Measurements from ENCODE around the gene OPN4. TPM values are rescaled to one million over a fixed set of nuclear protein-coding genes. Genes with fewer than 3 reads are reported as not detected.

Gene OPN4
- total and polyA plus RNA-seq, 2 experiments from 2014 or later: not detected

DNA sequence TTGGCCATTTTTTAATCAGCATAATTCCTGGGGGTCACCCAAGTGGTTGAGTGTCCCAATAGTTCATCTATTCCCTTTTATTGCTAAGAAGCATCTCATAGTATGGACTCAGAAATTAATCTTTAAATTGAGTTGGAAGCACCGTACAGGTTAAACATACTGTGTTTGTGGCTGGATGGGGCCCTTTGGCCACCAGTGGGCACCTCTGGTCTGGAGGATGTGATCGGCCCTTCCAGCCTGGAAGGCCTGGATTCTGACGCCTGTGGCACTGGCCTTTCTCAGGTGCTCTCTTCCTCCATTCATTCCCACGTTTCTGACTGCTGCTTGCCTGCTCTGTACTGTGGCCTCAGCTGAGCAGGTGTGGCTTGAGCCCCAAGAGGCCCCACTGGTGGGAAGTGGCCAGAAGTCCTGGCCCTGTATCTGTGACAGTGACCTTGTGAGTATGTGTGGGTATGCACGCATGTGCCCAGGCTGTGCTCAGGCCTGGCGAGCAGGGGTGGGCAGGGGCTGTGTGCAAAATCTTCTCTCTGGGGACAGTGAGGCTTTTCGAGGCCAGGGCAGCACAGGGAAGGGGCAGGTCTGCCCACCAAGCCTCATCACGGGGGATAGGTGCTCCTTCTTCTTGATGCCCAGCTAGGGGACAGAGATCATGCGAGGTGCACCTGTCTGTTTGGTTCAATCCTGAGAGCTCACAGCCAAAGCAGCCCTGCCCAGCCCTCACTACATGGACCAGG is 44.0 kb downstream of the OPN4 start:
- H3K4me1 ChIP-seq (ENCODE audit: insufficient read depth): no peaks in the 10 kb centered on the region
- H3F3A ChIP-seq (ENCODE audit: insufficient read depth): no peaks in the 10 kb centered on the region
- no peak overlapping the region for H3K4me2 ChIP-seq (ENCODE audit: unreplicated experiment)
- H2AFZ ChIP-seq: no peak overlapping the region
- in situ Hi-C loops (cut with MboI): no loop called here
- no peaks in the 10 kb centered on the region for H3K9me2 ChIP-seq (ENCODE audit: insufficient read depth)
- no peaks in the 10 kb centered on the region for H3K27me3 ChIP-seq (replicated peaks; ENCODE audit: insufficient read depth)
- TF ChIP-seq EZH2 (IDR thresholded peaks at IDR 0.05; ENCODE audit: insufficient read depth, poor library complexity, severe bottlenecking) (no peak), EZH2phosphoT487 (IDR thresholded peaks at IDR 0.05; ENCODE audit: insufficient read depth, low read depth) (no peak)
- no peak overlapping the region for H3K4me3 ChIP-seq
- DNase-seq: no peak
- WGBS, 2 experiments (ENCODE audit: low coverage in 1 of 2, low lambda C conversion rate in 2 of 2, missing lambda C conversion rate in 2 of 2): 77 to 79% methylated on average over 9 of the region's 9 CpGs
- H4K20me1 ChIP-seq (ENCODE audit: insufficient read depth): no peaks in the 10 kb centered on the region
- no peaks in the 10 kb centered on the region for H3K79me2 ChIP-seq (ENCODE audit: insufficient read depth)
- H3K27ac ChIP-seq: no peak overlapping the region
- no peaks in the 10 kb centered on the region for H3K9me3 ChIP-seq (ENCODE audit: low read depth)
- H3K36me3 ChIP-seq (ENCODE audit: low read depth): no peaks in the 10 kb centered on the region
- H3K9ac ChIP-seq: no peak overlapping the region

DNA sequence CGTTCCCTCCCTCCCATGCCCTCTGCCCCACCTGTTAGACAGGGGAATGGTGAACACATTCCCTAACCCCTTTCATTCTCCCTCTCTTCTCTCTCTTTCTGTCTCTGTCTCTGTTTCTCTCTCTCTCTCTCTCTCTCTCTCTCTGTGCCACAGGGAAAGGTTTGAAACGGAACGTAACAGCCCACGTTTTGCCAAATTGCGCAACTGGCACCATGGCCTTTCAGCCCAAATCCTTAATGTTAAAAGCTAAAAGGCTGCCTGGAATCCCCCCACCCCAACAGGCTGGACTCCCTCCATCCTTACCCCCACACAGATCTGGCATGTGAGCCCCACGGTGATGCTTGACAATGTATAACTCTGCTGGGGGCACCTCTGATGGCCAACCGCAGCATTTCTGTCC is 44.8 kb downstream of the OPN4 start:
- Histone ChIP-seq H3K4me2 (ENCODE audit: unreplicated experiment) (no peak overlapping the region), H3F3A (ENCODE audit: insufficient read depth) (no peaks in the 10 kb centered on the region), H3K9me2 (ENCODE audit: insufficient read depth) (no peaks in the 10 kb centered on the region), H4K20me1 (ENCODE audit: insufficient read depth) (no peaks in the 10 kb centered on the region), H3K9me3 (ENCODE audit: low read depth) (no peaks in the 10 kb centered on the region), H3K27me3 (replicated peaks; ENCODE audit: insufficient read depth) (no peaks in the 10 kb centered on the region), H3K9ac (no peak overlapping the region), H3K4me1 (ENCODE audit: insufficient read depth) (no peaks in the 10 kb centered on the region), H3K4me3 (no peak overlapping the region), H3K27ac (no peak overlapping the region), H3K36me3 (ENCODE audit: low read depth) (no peaks in the 10 kb centered on the region), H2AFZ (no peak overlapping the region), H3K79me2 (ENCODE audit: insufficient read depth) (no peaks in the 10 kb centered on the region)
- no peak for TF ChIP-seq EZH2phosphoT487 (IDR thresholded peaks at IDR 0.05; ENCODE audit: insufficient read depth, low read depth)
- no peak for TF ChIP-seq EZH2 (IDR thresholded peaks at IDR 0.05; ENCODE audit: insufficient read depth, poor library complexity, severe bottlenecking)
- in situ Hi-C loops (cut with MboI): no loop called here
- no peak for DNase-seq
- 54 to 59% methylated on average over 7 of the region's 7 CpGs for WGBS, 2 experiments (ENCODE audit: low coverage in 1 of 2, low lambda C conversion rate in 2 of 2, missing lambda C conversion rate in 2 of 2)

DNA sequence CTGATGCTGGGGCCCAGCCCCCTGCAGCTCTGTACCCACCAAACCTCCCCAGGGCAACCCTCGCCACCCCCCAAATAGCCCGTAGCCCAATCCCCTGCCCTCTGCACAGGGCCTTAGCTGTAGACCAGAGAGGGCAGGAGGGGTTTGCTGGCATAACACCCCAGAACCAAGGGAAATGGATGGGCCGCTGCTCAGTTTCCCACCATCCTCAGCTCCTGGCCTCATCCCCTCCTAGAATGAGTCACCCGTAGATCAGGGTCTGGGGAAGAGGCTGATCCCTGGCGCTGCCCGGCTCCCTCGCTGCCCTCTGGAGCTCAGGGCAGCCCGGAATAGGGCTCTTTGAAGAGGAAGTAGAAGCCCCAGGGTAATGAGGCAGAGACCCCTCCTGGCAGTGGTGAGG is 45.2 kb downstream of the OPN4 start:
- no peak for DNase-seq
- in situ Hi-C loops (cut with MboI): no loop called here
- TF ChIP-seq EZH2phosphoT487 (IDR thresholded peaks at IDR 0.05; ENCODE audit: insufficient read depth, low read depth) (no peak), EZH2 (IDR thresholded peaks at IDR 0.05; ENCODE audit: insufficient read depth, poor library complexity, severe bottlenecking) (no peak)
- no peaks in the 10 kb centered on the region for H3K9me3 ChIP-seq (ENCODE audit: low read depth)
- 76 to 80% methylated on average over 8 of the region's 8 CpGs for WGBS, 2 experiments (ENCODE audit: low coverage in 1 of 2, low lambda C conversion rate in 2 of 2, missing lambda C conversion rate in 2 of 2)
- H4K20me1 ChIP-seq (ENCODE audit: insufficient read depth): no peaks in the 10 kb centered on the region
- H3F3A ChIP-seq (ENCODE audit: insufficient read depth): no peaks in the 10 kb centered on the region
- H3K4me3 ChIP-seq: no peak overlapping the region
- no peaks in the 10 kb centered on the region for H3K36me3 ChIP-seq (ENCODE audit: low read depth)
- no peaks in the 10 kb centered on the region for H3K27me3 ChIP-seq (replicated peaks; ENCODE audit: insufficient read depth)
- H3K4me1 ChIP-seq (ENCODE audit: insufficient read depth): no peaks in the 10 kb centered on the region
- no peak overlapping the region for H3K27ac ChIP-seq
- H3K9ac ChIP-seq: no peak overlapping the region
- H2AFZ ChIP-seq: no peak overlapping the region
- H3K79me2 ChIP-seq (ENCODE audit: insufficient read depth): no peaks in the 10 kb centered on the region
- H3K4me2 ChIP-seq (ENCODE audit: unreplicated experiment): no peak overlapping the region
- no peaks in the 10 kb centered on the region for H3K9me2 ChIP-seq (ENCODE audit: insufficient read depth)

DNA sequence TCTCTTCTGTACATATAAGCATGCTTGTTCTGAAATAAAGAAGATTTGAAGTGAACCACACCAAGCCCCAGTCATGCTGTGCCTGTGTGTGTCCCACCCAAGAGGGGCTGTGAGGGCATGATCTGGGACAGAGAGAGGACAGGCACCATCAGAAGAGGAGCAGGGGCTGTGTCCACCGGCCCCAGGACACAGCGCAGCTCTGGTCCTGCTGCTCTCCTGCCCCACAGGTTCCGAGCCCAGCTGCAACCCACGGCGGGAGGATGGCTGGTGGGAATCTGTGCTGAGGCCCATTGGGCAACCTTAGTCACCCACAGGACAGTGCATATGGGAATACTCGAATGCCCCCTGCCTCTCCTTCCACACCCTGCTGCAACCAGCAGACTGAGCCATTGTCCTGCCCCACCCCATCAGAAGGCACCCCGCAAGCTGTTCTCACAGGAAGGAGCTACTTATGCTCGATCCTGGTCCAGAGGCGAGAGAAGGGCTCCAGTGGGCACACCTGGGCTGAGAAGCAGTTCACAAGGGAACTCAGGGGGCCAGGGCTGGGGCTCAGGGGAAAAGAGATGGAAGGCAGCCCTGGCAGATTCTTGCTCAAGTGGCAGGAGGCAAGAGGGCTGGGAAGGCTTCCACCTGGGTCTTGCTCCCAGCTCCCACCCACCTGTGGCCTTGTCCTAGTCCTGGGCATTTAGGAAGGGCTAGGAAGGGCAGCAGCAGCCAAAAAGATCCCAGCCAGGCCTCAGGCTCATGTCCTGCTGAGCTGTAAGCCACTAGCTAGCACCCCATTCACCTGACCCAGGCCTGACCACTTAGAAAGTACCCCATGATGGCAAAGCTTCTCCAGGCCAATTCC is 45.9 kb downstream of the OPN4 start:
- no peaks in the 10 kb centered on the region for H3K9me3 ChIP-seq (ENCODE audit: low read depth)
- H2AFZ ChIP-seq: no peak overlapping the region
- no peak for TF ChIP-seq EZH2phosphoT487 (IDR thresholded peaks at IDR 0.05; ENCODE audit: insufficient read depth, low read depth)
- H3K36me3 ChIP-seq (ENCODE audit: low read depth): no peaks in the 10 kb centered on the region
- in situ Hi-C loops (cut with MboI): loop anchor here (10.0 kb wide), 1 partner anchor 205 kb away; no protein-coding TSS in a partner anchor
- H3K9ac ChIP-seq: no peak overlapping the region
- H4K20me1 ChIP-seq (ENCODE audit: insufficient read depth): no peaks in the 10 kb centered on the region
- no peaks in the 10 kb centered on the region for H3K27me3 ChIP-seq (replicated peaks; ENCODE audit: insufficient read depth)
- DNase-seq: no peak
- no peak overlapping the region for H3K27ac ChIP-seq
- no peaks in the 10 kb centered on the region for H3F3A ChIP-seq (ENCODE audit: insufficient read depth)
- no peaks in the 10 kb centered on the region for H3K79me2 ChIP-seq (ENCODE audit: insufficient read depth)
- no peaks in the 10 kb centered on the region for H3K4me1 ChIP-seq (ENCODE audit: insufficient read depth)
- no peak overlapping the region for H3K4me2 ChIP-seq (ENCODE audit: unreplicated experiment)
- no peaks in the 10 kb centered on the region for H3K9me2 ChIP-seq (ENCODE audit: insufficient read depth)
- H3K4me3 ChIP-seq: no peak overlapping the region
- 85 to 93% methylated on average over 9 of the region's 9 CpGs for WGBS, 2 experiments (ENCODE audit: low coverage in 1 of 2, low lambda C conversion rate in 2 of 2, missing lambda C conversion rate in 2 of 2)
